Chondrocyte (in vitro differentiated cells): Measurements from ENCODE around the gene RUBCNL. TPM values are rescaled to one million over a fixed set of nuclear protein-coding genes. Genes with fewer than 3 reads are reported as not detected.

Experiments used
- DNase-seq: peaks from one replicate; pipeline ENCODE4 v3.0.0; 2021; ENCODE audit warnings: mixed read lengths, low spot score
- H3K27ac Mint-ChIP-seq: one replicate; pipeline ENCODE4 v1.8.0; 2021; ENCODE audit warnings: mild to moderate bottlenecking, moderate library complexity, mixed read lengths; ENCODE audit not compliant: unreplicated experiment
- H3K27me3 Mint-ChIP-seq: 2 replicates; pipeline ENCODE4 v1.8.0; 2021; ENCODE audit warnings: low read depth, mixed read lengths
- H3K36me3 Mint-ChIP-seq: 2 replicates; pipeline ENCODE4 v1.8.0; 2021; ENCODE audit warnings: low read depth, mixed read lengths
- H3K4me1 Mint-ChIP-seq: 2 replicates; pipeline ENCODE4 v1.8.0; 2021; ENCODE audit warnings: low read depth, mild to moderate bottlenecking, mixed read lengths
- H3K4me3 Mint-ChIP-seq: one replicate; pipeline ENCODE4 v1.8.0; 2021; ENCODE audit warnings: mild to moderate bottlenecking, moderate library complexity, mixed read lengths; ENCODE audit not compliant: unreplicated experiment
- H3K9me3 Mint-ChIP-seq: 2 replicates; pipeline ENCODE4 v1.8.0; 2021; ENCODE audit warnings: low read depth, mixed read lengths
- total RNA-seq: library from RNA; stranded (reverse); gene quantifications from 3 replicates; pipeline ENCODE4 v1.2.1, GENCODE V29; 2021
- TF ChIP-seq, protein P1 (sequence below): fragments of 200-600 bp; sonication (generic); IDR thresholded peaks from 2 replicates; pipeline ENCODE4 v1.5.0; 2021; ENCODE audit warnings: antibody characterized with exemption, mild to moderate bottlenecking, moderate library complexity

RUBCNL gene
- total RNA-seq, 1 donor from 2014 or later = 2.0 TPM

DNA sequence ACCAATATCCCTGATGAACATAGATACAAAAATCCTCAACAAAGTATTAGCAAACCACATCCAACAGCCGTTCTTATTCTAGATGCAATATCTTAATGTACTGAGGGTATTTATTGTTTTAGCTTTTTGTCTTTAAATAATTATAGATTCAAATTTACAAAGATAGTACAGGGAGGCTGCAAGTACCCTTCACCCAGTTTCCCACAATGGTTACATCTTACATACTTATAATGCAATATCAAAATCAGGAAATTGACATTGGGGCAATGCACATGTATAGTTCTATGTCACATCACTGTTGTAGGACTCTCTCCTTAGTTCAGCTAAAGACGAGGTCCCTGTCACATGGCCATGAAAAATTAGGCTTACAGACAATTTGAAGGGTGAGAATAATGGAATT, 75.8 kb downstream of the RUBCNL start:
- Mint-ChIP-seq H3K4me3 (no peak overlapping the region), H3K36me3 (peaks cover 8% of the 10 kb centered on the region), H3K27me3 (no peaks in the 10 kb centered on the region), H3K9me3 (peaks cover 13% of the 10 kb centered on the region), H3K27ac (no peak overlapping the region), H3K4me1 (no peaks in the 10 kb centered on the region)
- TF ChIP-seq, protein P1, sequence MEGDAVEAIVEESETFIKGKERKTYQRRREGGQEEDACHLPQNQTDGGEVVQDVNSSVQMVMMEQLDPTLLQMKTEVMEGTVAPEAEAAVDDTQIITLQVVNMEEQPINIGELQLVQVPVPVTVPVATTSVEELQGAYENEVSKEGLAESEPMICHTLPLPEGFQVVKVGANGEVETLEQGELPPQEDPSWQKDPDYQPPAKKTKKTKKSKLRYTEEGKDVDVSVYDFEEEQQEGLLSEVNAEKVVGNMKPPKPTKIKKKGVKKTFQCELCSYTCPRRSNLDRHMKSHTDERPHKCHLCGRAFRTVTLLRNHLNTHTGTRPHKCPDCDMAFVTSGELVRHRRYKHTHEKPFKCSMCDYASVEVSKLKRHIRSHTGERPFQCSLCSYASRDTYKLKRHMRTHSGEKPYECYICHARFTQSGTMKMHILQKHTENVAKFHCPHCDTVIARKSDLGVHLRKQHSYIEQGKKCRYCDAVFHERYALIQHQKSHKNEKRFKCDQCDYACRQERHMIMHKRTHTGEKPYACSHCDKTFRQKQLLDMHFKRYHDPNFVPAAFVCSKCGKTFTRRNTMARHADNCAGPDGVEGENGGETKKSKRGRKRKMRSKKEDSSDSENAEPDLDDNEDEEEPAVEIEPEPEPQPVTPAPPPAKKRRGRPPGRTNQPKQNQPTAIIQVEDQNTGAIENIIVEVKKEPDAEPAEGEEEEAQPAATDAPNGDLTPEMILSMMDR = no peak
- DNase-seq = no peak

DNA sequence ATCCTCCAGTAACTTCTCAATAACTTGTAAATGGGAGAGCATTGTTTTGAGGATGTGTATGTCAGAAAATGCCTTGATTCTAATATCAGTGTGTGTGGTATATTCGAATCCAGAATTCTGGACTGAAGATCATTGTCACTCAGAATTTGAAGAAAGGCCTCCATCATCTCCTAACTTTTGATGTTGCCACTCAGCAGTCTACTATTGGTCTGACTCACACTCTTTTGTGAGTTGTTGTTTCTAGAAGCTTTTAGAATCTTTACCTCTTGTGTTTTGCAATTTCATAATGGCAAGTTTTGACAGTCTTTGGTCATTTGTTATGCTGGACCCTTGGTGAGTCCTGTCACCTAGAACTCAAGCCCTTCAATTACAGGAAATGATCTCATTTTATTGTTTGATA, 77.0 kb downstream of the RUBCNL start:
- peaks cover 13% of the 10 kb centered on the region for H3K9me3 Mint-ChIP-seq

DNA sequence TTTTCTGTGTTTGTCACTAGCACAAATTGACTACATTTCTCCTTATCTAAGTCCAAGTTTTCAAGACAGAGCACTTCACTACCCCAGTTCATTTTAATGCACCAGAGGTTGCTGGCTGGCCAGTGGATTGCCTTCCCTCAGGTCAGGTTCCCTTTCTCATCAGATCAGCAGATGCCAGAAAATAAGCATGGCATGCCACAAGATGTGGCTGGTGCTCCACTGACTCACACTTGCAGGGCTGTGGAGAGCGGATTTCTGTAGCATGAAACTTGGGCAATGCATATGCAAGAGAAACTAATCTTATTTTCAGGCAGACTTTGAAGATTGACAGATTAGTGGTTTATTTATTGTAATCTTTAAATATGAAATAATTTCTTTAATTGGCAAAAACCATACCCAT, 79.5 kb downstream of the RUBCNL start:
- TF ChIP-seq, protein P1 = no peak
- Mint-ChIP-seq H3K27ac (no peak overlapping the region), H3K9me3 (peaks cover 21% of the 10 kb centered on the region), H3K4me1 (peaks cover 4% of the 10 kb centered on the region), H3K4me3 (no peak overlapping the region), H3K36me3 (peaks cover 7% of the 10 kb centered on the region), H3K27me3 (no peaks in the 10 kb centered on the region)
- DNase-seq = no peak

More for the DNA sequence above, 77.0 kb downstream of the RUBCNL start:
- Mint-ChIP-seq H3K27me3 (no peaks in the 10 kb centered on the region), H3K27ac (no peak overlapping the region), H3K36me3 (peaks cover 6% of the 10 kb centered on the region), H3K4me3 (no peak overlapping the region), H3K4me1 (no peaks in the 10 kb centered on the region)
- TF ChIP-seq, protein P1 = no peak
- DNase-seq = no peak

DNA sequence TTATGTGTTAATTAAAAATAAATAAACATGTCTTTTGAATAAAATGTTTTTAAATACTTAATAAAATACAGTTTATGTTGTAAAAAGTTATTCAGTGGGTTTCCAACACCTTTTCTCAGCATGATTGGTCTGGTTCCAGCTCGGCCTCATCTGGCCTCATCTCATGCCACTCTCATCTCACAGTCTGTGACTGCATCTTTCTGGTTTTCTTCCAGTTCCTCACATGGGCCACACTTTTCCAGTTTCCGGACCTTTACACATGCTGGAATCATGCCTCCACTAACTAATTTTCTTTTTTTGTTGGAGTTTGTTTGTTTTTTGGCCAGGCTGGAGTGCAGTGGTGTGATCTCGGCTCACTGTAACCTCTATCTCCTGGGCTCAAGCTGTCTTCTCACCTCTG, 82.5 kb downstream of the RUBCNL start:
- Mint-ChIP-seq H3K9me3 (peaks cover 27% of the 10 kb centered on the region), H3K4me1 (peaks cover 14% of the 10 kb centered on the region), H3K27me3 (no peaks in the 10 kb centered on the region), H3K27ac (no peak overlapping the region), H3K36me3 (peaks cover 7% of the 10 kb centered on the region), H3K4me3 (no peak overlapping the region)
- DNase-seq = no peak
- TF ChIP-seq, protein P1 = no peak

DNA sequence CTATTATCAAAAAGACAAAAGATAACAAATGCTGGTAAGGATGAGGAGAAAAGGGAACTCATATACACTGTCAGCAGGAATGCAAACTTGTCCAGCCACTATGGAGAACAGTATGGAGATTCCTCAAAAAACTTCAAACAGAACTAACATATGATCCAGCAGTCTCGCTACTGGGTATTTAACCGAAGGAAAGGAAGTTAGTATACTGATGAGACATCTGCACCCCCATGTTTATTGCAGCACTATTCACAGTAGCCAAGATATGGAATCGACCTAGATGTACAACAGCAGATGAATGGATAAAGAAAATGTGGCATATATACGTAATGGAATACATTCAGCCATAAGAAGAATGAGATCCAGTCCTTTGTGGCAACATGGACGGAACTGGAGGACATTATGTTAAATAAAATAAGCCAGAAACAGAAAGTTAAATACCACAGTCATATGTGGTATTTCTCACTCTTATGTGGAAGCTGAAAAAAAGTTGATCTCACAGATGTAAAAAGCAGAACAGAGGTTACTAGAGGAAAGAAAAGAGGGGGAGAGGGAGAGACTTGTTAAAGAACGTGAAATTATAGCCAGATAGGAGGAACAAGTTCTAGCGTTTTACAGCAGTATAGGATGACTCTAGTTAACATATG, 83.2 kb downstream of the RUBCNL start:
- H3K4me3 Mint-ChIP-seq = no peak overlapping the region
- H3K9me3 Mint-ChIP-seq = peaks cover 32% of the 10 kb centered on the region
- no peaks in the 10 kb centered on the region for H3K27me3 Mint-ChIP-seq
- TF ChIP-seq, protein P1 = no peak
- H3K27ac Mint-ChIP-seq = no peak overlapping the region
- peaks cover 16% of the 10 kb centered on the region for H3K4me1 Mint-ChIP-seq
- DNase-seq = no peak
- peaks cover 9% of the 10 kb centered on the region for H3K36me3 Mint-ChIP-seq
